GM19043 (cell line): ENCODE results near the gene FXYD7.

ENCODE experiments used
- ATAC-seq: cut with Tn5 transposase; IDR thresholded peaks from one replicate; pipeline ENCODE4 v1.9.1; 2021; ENCODE audit warnings: low read depth; ENCODE audit not compliant: unreplicated experiment

The FXYD7 gene

DNA sequence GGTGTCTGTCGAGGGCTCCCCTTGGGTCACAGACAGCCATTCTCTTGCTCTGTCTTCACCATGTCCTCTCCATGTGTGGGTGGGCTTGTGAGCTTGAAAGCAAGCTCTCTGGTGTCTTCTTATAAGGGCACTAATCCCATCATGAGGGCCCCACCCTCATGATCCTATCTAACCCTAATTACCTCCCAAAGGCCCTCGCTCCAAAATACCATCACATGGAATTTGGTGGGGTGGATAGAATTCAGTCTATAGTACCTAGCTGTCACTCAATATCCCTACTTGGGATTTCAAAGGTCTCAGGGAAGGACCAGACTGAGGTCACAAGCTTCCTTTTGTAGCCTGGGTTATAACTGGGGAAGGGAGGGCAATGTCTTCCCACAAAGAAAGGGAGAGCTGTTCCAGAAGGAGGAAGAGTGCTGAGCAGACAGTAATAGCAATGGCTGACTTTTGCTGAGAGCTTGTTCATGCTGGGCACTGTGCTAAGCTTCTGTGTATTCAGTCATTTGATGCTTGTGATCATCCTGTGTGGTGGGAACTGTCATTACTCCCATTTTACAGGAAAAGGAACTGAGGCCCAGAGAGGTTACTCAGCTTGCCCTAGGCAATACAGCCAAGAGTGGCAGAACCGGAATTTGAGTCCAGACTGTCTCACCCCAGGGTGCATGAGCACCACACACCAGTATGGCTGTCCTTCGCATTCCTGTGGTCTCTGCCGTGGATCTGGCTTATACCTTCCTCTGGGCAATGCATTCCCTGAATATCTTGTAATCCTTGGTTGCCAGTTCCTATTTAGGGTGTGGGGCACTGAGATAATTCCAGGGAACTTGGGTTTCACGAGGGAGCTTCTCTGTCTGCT is 19.6 kb downstream of the FXYD7 start:
- no peak for ATAC-seq

DNA sequence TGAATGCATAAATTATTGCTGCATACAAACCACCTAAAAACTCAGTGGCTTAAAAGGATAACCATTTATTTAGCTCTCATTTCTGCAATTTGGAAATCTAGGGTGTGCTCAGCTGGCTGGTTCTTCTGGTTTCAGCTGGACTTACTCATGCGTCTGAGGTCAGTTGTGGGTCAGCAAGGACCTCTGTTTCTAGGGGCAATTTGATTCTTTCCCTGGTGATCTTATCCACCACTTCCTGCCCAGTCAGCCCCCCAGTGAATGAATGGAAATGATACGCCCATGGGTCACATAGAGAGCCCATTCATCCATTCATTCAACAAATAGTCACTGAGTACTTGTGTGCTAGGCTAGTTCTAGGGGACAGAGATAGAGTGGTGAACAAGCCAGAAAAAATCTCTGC is 21.4 kb downstream of the FXYD7 start:
- no peak for ATAC-seq

DNA sequence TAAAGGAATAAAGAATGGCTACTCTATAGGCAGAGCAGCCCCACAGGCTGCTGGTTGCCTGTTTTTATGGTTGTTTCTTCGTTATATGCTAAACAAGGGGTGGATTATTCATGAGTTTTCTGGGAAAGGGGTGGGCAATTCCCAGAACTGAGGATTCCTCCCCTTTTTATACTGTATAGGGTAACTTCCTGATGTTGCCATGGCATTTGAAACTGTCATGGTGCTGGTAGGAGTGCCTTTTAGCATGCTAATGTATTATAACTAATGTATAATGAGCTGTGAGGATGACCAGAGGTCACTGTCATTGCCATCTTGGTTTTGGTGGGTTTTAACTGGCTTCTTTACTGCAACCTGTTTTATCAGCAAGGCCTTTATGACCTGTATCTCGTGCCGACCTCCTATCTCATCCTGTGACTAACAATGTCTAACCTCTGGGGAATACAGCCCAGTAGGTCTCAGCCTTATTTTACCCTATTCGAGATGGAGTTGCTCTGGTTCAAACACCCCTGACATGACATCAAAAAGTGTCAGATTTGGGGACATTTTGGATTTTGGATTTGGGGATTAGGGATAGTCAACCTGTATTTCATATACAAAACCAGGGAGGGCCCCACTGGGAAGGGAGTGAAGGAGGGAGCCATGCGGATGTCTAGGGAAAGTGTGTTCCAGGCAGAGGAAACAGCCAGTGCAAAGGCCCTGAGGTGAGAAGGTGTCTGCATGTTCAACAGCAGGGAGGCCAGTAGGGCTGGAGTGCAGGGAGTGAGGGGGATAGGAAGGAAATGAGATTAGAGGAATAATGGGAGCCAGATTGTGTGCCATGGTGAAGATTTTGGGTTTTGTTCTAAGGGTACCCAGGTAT is 22.4 kb downstream of the FXYD7 start:
- no peak for ATAC-seq

DNA sequence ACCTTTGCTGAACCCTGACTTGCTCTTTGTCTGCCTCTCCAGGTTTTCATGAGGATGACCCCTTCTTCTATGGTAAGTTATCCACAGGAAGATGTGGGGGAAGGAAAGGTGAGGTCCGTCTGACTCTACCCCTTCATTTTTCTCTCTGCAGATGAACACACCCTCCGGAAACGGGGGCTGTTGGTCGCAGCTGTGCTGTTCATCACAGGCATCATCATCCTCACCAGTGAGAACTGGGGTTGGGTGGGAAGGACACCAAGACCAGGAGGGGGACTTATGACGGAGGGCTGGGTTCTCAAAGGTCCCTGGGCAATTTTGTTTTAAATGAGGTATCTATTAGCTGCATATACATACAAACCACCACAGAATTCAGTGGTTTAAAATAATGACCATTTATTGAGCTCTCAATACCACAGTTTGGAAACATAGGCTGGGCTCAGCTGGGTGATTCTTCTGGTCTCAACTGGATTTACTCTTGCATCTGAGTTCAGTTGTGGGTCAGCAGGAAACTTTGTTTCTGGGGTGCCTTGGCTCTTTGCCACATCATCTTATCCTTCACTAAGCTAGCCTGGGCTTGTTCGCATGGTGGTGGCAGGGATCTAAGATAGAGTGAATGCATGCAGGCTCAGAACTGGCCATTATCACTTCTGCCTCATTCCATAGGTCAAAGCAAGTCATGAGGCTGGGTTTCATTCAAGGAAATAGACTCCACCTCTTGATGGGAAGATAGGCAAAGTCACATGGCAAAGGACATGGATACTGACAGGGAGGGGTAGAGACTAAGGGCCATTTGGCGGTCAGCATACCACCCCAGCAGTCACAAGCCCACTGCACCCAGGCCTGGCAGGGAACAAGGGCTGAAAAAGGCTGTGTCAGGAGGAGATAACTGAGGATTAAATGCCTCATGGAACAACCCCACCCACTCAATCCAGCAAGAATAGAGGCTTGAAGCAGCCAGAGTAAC is 23.3 kb downstream of the FXYD7 start:
- ATAC-seq = no peak

DNA sequence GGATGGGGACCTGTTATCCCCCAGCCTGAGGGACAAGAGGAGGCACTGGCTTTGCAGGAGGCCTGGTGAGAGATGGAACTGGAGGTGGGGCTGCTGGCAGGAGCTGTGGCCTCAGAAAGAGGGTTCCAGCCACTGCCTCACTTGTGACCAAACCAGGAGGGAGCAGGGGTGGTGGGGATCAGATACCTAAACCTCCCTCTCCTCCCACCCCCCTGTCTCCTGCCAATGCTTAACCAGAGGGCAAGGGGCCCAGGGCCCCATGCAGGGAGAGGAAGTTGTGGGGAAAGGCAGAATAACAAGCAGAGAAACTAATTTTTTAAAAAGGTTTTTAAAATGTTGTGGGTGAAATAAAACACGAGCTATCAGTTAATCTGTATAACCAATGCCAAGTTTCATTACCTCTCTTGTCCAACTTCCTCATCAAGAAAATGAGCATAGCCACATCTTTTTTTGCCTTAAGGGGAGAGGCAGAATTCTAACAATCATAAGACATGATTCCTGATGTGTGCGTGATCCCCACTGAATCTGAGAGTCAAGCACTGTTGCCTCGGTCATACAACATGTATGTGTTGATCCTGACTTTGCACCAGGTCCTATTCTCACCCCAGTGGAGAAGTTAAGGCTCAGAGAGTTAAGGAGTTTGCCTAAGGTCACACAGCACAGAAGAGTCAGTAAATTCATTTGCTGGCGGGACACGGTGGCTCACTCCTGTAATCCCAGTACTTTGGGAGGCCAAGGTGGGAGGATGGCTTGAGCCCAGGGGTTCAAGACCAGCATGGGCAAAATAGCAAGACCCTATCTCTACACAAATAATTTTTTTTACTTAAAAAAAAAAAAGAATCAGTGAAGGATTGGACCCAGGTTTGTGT is 24.4 kb downstream of the FXYD7 start:
- no peak for ATAC-seq

DNA sequence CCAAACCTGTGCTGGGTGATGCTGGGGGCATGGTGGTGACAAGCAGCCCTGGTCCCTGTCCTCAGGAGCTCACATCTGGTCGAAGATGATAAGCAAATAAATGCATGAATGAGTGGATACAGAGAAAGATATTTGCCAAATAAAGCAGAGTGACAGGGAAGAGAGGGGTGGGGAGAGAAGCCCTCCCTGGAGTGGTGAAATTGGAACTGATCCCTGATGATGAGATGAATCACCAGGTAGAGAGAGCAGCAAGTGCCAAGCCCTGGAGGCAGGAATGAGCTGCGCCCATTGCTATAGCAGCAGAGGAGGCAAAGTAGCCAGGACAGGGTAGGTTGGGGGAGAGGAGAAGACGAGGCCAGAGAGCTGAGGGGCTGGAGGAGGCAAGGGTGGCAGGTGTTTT is 25.1 kb downstream of the FXYD7 start:
- no peak for ATAC-seq

DNA sequence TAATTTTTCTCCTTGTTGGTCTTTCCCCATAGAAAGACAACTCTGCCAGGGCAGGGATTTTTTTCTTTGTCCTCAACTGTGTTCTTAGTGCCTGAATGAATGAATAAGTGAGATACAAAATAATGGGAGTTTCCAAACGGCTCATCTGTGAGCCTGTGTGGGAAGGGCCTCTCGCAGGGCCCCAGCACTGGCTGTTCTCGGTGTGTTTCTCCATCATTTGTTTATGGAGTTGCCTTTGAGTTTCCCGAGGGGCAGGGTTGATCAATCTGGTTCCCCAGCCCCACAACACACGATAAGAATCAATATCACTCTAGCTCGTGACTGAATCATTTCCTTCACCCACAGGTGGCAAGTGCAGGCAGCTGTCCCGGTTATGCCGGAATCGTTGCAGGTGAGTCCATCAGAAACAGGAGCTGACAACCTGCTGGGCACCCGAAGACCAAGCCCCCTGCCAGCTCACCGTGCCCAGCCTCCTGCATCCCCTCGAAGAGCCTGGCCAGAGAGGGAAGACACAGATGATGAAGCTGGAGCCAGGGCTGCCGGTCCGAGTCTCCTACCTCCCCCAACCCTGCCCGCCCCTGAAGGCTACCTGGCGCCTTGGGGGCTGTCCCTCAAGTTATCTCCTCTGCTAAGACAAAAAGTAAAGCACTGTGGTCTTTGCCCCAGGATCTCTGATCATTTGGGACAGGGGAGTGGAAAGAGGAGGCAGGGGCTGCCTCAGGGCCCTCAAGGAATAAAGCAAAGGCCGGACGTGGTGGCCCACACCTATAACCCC is 26.4 kb downstream of the FXYD7 start:
- no peak for ATAC-seq

DNA sequence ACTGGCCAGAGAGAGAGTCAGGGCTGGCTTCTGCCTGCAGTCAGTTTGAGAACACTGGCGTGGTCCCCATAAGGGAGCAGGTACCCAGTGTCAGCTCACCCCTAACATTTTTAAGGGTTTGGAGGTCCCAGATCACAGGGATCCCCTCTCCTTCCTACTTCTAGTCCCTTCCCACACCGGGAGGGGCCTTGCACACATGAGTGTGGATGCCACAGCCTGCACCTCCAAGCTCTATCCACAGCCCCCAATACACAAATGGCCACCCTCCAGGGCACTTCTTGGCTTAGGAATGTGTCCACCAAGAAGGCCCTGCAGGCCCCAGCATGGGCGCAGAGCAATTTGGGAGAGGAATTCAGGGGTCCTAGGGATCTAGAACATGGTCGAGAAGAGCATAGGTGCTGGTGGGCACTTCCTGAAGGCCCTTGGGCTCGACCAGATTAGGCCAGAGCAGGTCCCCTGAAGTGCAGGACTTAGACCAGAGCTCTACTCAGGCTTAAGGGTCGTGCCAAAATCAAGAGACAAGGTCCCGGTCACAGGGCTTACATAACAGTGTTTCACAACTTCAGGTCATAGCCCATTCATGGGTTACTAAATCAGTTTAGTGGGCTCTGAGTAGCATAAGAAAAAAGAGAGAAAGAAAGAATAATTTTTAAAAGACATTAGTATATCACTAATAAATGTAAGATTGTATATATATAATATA is 27.5 kb downstream of the FXYD7 start:
- no peak for ATAC-seq

DNA sequence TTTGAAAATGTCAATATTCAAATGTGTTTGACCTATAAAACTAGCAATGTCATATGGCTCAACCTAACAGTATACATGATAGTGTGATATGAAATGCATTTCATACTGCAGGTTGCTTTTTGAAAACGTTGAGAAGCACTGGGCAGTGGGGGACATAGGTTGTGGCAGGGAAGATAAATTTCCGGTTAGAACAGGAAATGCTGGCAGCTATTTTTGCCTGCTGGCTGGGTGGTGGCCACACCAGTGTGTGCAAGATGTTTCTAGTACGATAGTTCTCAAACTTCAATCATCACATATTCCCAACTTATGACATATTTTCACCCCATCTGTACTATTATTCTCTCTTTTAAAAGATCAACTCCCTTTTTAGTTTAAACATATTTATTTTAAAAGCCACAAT is 28.7 kb downstream of the FXYD7 start:
- no peak for ATAC-seq

DNA sequence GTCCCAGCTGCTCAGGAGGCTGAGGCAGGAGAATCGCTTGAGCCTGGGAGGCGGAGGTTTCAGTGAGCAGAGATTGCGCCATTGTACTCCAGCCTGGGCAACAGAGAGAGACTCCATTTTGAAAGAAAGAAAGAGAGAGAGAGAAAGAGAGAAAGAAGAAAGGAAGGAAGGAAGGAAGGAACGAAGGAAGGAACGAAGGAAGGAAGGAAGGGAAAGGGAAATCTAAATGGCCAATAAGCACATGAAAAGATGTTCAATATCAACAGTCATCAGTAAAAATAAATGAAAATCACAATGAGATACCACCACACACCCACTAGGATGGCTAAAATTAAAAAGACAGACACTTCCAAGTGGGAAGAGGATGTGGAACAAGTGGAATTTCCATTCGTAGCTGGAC is 31.2 kb downstream of the FXYD7 start:
- no peak for ATAC-seq

DNA sequence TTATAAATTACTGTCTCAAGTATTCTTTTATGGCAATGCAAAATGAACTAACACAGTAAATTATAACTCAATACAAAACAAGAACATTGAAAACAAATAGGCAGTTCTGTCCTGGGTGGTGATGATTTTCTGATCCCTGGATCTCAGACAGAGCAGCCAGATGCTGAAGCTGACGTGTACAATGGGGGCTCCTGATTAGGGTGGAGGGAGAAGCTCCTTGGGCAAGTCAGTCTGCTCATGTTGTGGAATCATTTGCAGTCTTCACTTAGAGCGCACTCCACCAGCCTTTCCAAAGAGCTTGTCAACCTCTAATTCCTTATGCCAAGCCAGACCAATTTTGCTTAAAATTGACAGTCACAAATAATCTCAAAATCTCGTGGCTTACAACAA is 33.1 kb downstream of the FXYD7 start:
- ATAC-seq = no peak

DNA sequence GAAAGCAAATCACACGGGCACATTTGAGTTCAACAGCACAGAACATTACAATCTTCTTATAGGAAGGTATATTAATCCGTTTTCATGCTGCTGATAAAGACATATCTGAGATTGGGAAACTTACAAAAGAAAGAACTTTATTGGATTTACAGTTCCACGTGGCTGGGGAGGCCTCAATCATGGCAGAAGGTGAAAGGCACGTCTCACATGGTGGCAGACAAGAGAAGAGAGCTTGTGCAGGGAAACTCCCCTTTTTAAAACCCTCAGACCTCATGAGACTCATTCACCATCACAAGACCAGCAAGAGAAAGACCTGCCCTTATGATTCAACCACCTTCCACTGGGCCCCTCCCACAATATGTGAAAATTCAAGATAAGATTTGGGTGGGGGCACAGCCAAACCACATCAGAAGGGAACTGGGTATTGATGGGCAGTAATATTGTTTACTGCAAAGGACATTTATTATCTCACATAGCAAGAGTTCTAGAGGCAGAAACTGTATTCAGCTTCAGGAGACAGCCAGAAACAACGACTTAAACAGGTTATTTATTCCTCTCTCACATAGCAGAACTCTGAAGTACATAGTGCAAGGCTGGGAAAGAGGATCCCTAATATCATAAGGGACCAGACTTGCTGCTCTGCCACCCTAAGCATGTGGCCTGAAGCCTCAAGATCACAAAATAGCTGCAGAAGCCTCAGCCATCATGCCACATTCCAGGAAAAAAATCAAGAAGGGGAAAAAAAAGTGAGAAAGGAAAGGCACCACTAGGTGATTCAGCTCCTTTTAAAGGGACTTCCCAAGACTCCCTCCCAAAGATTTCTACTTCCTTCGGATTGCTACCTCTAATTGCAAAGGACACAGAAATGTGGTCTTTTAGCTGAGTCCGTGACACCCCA is 34.6 kb downstream of the FXYD7 start:
- no peak for ATAC-seq

DNA sequence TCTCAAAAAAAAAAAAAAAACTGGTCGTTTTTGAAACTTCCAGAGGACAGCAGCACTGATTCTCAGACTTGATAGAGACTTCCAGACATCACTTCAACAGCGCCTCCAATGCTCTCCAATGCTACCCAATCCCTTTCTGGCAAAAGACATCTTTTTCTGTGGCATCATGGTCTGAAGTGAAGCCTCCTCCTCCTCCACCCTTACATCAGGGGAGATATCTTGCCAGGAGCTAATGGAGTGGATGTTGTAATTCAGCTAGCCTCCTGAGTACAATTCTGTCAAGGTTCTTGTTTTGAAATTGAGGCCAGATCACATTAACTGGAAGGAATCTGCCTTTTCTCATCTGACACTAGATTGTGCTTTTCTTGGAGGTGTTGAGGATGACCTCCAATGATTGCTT is 35.6 kb downstream of the FXYD7 start:
- ATAC-seq = no peak

DNA sequence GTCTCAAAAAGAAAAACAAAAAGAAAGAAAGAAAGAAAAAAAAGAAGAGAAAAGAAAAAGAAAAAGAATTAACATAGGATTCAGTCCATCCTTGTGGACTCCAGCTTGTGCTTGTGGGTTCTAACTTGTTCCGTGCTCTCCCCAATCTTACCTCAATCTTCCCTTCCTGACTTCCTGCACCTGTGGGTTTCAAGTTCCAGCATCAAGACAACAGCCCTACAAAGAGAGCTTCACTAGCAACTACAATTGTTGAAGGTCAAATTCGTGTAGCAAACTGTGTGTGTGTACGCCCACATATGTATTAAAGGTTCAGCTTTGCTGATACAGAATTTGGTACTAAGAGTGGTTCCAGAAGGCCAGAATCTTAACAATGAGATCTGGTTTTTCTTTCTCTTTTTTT is 36.8 kb downstream of the FXYD7 start:
- no peak for ATAC-seq

DNA sequence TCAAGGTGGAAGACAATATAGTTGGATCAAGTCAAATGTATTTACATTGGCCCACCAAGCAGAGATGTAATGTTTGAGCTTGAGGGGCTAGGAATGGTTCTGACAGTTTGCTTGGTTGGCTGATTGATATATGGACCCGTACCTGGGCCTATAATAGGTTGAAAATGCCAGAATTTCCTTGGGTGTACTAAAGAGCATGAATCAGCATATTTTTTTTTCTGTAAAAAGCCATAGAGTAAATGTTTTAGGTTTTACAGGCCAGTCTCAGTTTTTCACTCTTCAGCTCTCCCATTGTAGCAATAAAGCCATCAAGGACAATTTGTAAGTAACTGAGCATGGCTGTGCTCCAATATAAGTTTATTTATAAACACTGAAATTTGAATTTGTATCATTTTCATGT is 38.3 kb downstream of the FXYD7 start:
- ATAC-seq = no peak

DNA sequence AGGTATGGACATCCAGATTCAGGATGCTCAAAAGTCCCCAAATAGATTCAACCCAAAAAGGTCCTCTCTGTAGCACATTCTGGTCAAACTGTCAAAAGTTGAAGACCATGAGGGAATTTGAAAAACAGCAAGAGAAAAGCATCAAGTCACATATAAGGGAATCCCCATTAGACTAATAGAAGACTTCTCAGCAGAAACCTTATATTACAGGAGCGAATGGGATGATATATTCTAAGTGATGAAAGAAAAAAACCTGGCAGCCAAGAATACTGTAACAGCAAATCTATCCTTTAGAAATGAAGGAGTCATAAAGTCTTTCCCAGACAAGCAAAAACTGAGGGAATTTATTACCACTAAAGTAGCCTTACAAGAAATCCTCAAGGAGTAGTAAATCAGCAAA is 41.2 kb downstream of the FXYD7 start:
- no peak for ATAC-seq

DNA sequence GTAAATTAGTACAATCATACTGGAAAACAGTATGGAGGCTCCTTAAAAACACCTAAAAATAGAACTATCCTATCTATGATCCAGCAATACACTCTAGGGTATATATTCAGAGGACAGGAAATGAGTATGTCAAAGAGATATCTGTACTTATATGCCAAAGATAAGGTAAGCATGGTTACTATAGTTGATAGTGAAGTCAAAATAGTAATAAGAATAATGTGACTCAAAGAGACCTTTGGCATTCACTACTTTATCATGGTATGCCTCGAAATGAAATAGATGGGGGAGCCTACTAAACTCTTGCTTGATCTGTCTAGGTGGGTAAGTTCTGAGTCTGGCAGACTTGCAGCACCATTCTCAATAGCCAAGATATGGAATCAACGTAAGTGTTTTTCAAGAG is 41.8 kb downstream of the FXYD7 start:
- no peak for ATAC-seq
